GM23248 (cell line): ENCODE results near the gene WDR18.

Experiments used
- EZH2 ChIP-seq: fragments of 200-600 bp; sonication (generic); IDR thresholded peaks from 2 replicates; pipeline ENCODE4 v1.6.1; 2018; ENCODE audit warnings: antibody characterized with exemption, mild to moderate bottlenecking; ENCODE audit not compliant: insufficient read depth, poor library complexity, severe bottlenecking
- EZH2phosphoT487 ChIP-seq: fragments of 200-600 bp; sonication (generic); IDR thresholded peaks from 2 replicates; pipeline ENCODE4 v1.6.1; 2018; ENCODE audit warnings: antibody characterized with exemption, moderate library complexity, mild to moderate bottlenecking, low read depth; ENCODE audit not compliant: insufficient read depth

DNA sequence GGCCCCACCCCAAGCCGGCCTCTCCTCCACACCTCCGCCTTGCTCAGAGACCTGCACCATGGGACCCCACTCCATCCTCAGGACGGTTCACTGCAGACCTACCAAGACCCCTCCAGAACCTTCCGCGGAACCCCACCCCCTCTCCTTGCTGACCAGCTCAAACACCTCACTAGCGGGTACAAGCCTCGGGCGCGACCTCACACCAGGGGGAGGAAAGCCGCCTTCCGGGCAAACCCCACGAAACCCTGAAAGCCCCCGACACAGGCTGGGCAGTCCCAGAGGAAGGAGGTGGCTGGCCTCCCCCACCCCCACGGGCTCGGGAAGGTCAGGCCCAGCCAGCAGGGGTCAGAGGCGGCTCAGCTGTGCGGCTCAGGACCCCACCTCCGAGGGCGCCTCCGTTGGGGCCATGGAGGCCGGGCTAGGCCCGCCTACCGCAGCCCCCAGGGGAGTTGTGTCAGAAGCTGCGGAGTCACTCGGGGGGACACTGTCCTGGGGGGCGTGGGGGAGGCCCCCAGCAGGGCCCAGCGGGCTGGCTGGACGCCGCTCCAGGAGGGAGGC lies 25.9 kb downstream of the WDR18 start:
- TF ChIP-seq EZH2 (no peak), EZH2phosphoT487 (no peak)
